Activated CD4-positive, alpha-beta T cell treated with anti-CD3 and anti-CD28 coated beads for 36 hours (primary cell): Measurements from ENCODE around the gene DUSP9. TPM values are rescaled to one million over a fixed set of nuclear protein-coding genes. Genes with fewer than 3 reads are reported as not detected.

Source experiments
- ATAC-seq: fragments of 200-7000 bp; cut with Tn5 transposase; one replicate; pipeline ENCODE4 v1.10.0; 2021; ENCODE audit warnings: mild to moderate bottlenecking, moderate library complexity
- CTCF ChIA-PET: fragments of 350-600 bp; sonication (Branson Sonifier 250); formaldehyde crosslinking; loops from one replicate; lab custom pipeline; 2021; ENCODE audit warnings: antibody characterized with exemption; lab: Charles Lee
- POLR2A ChIA-PET: fragments of 350-600 bp; sonication (Branson Sonifier 250); formaldehyde crosslinking; loops from one replicate; lab custom pipeline; 2021; ENCODE audit warnings: antibody characterized with exemption, inconsistent platforms; lab: Charles Lee
- DNase-seq: peaks from one replicate; pipeline ENCODE4 v3.0.0-alpha.2; 2020
- H3K27ac Mint-ChIP-seq: one replicate; pipeline ENCODE4 v1.8.0; 2021; ENCODE audit warnings: mixed read lengths
- H3K27me3 Mint-ChIP-seq: one replicate; pipeline ENCODE4 v1.8.0; 2021; ENCODE audit warnings: mixed read lengths
- H3K36me3 Mint-ChIP-seq: one replicate; pipeline ENCODE4 v1.8.0; 2021; ENCODE audit warnings: low read depth, mixed read lengths
- H3K4me1 Mint-ChIP-seq: one replicate; pipeline ENCODE4 v1.8.0; 2021; ENCODE audit warnings: mixed read lengths
- H3K4me3 Mint-ChIP-seq: one replicate; pipeline ENCODE4 v1.8.0; 2021; ENCODE audit warnings: mild to moderate bottlenecking, moderate library complexity, mixed read lengths
- H3K9me3 Mint-ChIP-seq: one replicate; pipeline ENCODE4 v1.8.0; 2021; ENCODE audit warnings: low read depth, mixed read lengths
- intact Hi-C, 2 experiments: fragments of 100-400 bp; cut with DNase I in 1 of 2; cut with micrococcal nuclease in 1 of 2; formaldehyde crosslinking; loops; one replicate each; pipeline versions ENCODE4 v1.14.2 to v1.15.1; 2022 to 2024; cut with DNase I, micrococcal nuclease
- total RNA-seq, 2 experiments: library from RNA; stranded (reverse); gene quantifications; one replicate each; pipeline ENCODE4 v1.2.3, GENCODE V29; 2021

DUSP9 gene
- total RNA-seq, 2 experiments from 2014 or later = 0.12 to 0.14 TPM

- H3K4me3 Mint-ChIP-seq = no peak overlapping the region
- CTCF ChIA-PET = interaction anchor here (1.4 to 1.5 kb wide), 2 partner anchors 99 to 114 kb away, joined by 5 to 7 read pairs; no protein-coding TSS in a partner anchor
- no peaks in the 10 kb centered on the region for H3K36me3 Mint-ChIP-seq
- no peak for ATAC-seq
- no peak overlapping the region for H3K27ac Mint-ChIP-seq
- no peaks in the 10 kb centered on the region for H3K9me3 Mint-ChIP-seq
- peaks cover 3% of the 10 kb centered on the region for H3K27me3 Mint-ChIP-seq
- no peaks in the 10 kb centered on the region for H3K4me1 Mint-ChIP-seq
- DNase-seq = no peak
- POLR2A ChIA-PET = no interaction called here
- intact Hi-C loops = no loop called here
Observed at GRCh38 chrX:153653556-153653955, 6.6 kb downstream of the DUSP9 start.

DNA sequence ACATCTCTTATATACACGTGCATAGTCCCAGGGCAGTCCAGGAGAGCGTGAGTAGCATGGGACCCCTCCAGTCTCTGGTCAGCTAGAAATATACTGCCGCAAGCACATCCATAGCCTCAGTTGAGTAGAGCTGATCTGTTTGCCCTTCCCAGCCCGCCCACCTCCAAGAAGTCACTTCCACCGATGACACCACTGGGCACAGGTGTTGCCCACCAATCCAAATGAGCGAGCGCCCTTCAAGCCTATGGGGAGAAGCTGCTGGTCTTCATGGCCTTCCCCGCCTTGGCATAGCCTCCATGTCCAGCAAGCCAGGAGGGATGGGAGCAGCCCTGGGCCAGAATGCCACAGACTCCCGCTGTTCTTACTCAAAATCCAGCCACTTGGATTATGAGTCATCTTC lies 10.2 kb downstream of the DUSP9 start:
- ChIA-PET CTCF (interaction anchor here (1.6 to 3.3 kb wide), 2 partner anchors 10 to 11 kb away, joined by 4 to 24 read pairs; partner anchors contain the start of gene DUSP9), POLR2A (interaction anchor here (0.7 kb wide), 1 partner anchor 53 kb away, joined by 4 read pairs; no protein-coding TSS in a partner anchor)
- ATAC-seq (no peak), DNase-seq (no peak)
- H3K4me3 Mint-ChIP-seq = no peak overlapping the region
- H3K4me1 Mint-ChIP-seq = peaks cover 3% of the 10 kb centered on the region
- intact Hi-C loops = no loop called here
- no peaks in the 10 kb centered on the region for H3K9me3 Mint-ChIP-seq
- H3K36me3 Mint-ChIP-seq = no peaks in the 10 kb centered on the region
- H3K27me3 Mint-ChIP-seq = peaks cover 4% of the 10 kb centered on the region
- H3K27ac Mint-ChIP-seq = no peak overlapping the region

- no peaks in the 10 kb centered on the region for H3K36me3 Mint-ChIP-seq
- intact Hi-C loops = no loop called here
- no peaks in the 10 kb centered on the region for H3K9me3 Mint-ChIP-seq
- H3K4me3 Mint-ChIP-seq = no peak overlapping the region
- ATAC-seq (no peak), DNase-seq (no peak)
- ChIA-PET CTCF (interaction anchor here (0.6 to 1.3 kb wide), 2 partner anchors 8 to 104 kb away, joined by 3 to 5 read pairs; no protein-coding TSS in a partner anchor), POLR2A (no interaction called here)
- H3K27me3 Mint-ChIP-seq = peaks cover 6% of the 10 kb centered on the region
- H3K4me1 Mint-ChIP-seq = peaks cover 3% of the 10 kb centered on the region
- no peak overlapping the region for H3K27ac Mint-ChIP-seq
Observed at GRCh38 chrX:153659268-153659667, 12.3 kb downstream of the DUSP9 start.

GRCh38 chrX:153662266-153662665 lies 15.3 kb downstream of the DUSP9 start:
- H3K27ac Mint-ChIP-seq = no peak overlapping the region
- ATAC-seq = no peak
- H3K36me3 Mint-ChIP-seq = no peaks in the 10 kb centered on the region
- ChIA-PET POLR2A (no interaction called here), CTCF (interaction anchor here (0.9 to 2.0 kb wide), 9 partner anchors 11 to 702 kb away, joined by 3 to 9 read pairs (median 4); no protein-coding TSS in a partner anchor)
- peak; percentile 73 for DNase-seq
- H3K27me3 Mint-ChIP-seq = peaks cover 11% of the 10 kb centered on the region
- H3K9me3 Mint-ChIP-seq = no peaks in the 10 kb centered on the region
- intact Hi-C loops = loop anchor here in 1 of 2 experiments (1.0 to 2.0 kb wide), 4 partner anchors 53 to 721 kb away; no protein-coding TSS in a partner anchor
- peaks cover 3% of the 10 kb centered on the region for H3K4me1 Mint-ChIP-seq
- no peak overlapping the region for H3K4me3 Mint-ChIP-seq

GRCh38 chrX:153665726-153666306 lies 18.8 kb downstream of the DUSP9 start:
- CTCF ChIA-PET = interaction anchor here (0.6 to 3.9 kb wide), 7 partner anchors 13 to 724 kb away, joined by 3 to 20 read pairs (median 3); no protein-coding TSS in a partner anchor
- ATAC-seq = no peak
- no peak overlapping the region for H3K27ac Mint-ChIP-seq
- no peak for DNase-seq
- no peaks in the 10 kb centered on the region for H3K36me3 Mint-ChIP-seq
- H3K9me3 Mint-ChIP-seq = no peaks in the 10 kb centered on the region
- H3K27me3 Mint-ChIP-seq = peaks cover 11% of the 10 kb centered on the region
- peaks cover 10% of the 10 kb centered on the region for H3K4me1 Mint-ChIP-seq
- intact Hi-C loops = loop anchor here (5.0 kb wide), 5 partner anchors 59 to 709 kb away; no protein-coding TSS in a partner anchor
- H3K4me3 Mint-ChIP-seq = no peak overlapping the region
- POLR2A ChIA-PET = no interaction called here

GRCh38 chrX:153667281-153667955 lies 20.4 kb downstream of the DUSP9 start:
- CTCF ChIA-PET = interaction anchor here (0.6 to 4.1 kb wide), 26 partner anchors 8 to 726 kb away, joined by 3 to 33 read pairs (median 4); partner anchors contain the start of gene DUSP9
- intact Hi-C loops = loop anchor here (5.0 kb wide), 5 partner anchors 60 to 710 kb away; no protein-coding TSS in a partner anchor
- DNase-seq = no peak
- POLR2A ChIA-PET = no interaction called here
- no peak overlapping the region for H3K27ac Mint-ChIP-seq
- peaks cover 7% of the 10 kb centered on the region for H3K4me1 Mint-ChIP-seq
- no peaks in the 10 kb centered on the region for H3K36me3 Mint-ChIP-seq
- H3K9me3 Mint-ChIP-seq = no peaks in the 10 kb centered on the region
- no peak for ATAC-seq
- peaks cover 7% of the 10 kb centered on the region for H3K27me3 Mint-ChIP-seq
- peak overlapping the region; percentile 70 for H3K4me3 Mint-ChIP-seq

DNA sequence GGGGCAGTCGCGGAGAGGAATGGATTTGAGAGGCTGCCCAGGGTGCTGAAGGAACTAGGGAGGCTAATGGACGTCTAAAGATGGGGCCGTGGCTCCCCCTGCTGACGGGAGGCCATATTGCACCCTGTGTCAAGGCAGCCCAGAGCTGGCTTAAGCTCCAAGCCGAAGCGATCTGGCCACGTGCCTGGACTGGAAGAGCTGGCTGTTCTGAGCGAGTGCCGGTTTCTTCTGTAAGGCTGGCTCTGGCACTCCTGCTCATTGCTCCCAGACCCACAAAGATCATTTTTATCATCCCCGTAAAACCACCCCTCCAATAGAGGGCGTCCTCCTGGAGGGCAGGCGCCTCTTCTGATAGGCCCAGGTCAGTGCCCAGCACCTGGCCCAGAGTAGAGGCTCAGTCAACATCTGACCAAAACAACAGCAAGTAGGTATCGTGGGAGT lies 21.0 kb downstream of the DUSP9 start:
- DNase-seq = peak; percentile 88
- Mint-ChIP-seq H3K36me3 (no peaks in the 10 kb centered on the region), H3K27ac (no peak overlapping the region), H3K9me3 (no peaks in the 10 kb centered on the region), H3K27me3 (peaks cover 7% of the 10 kb centered on the region), H3K4me3 (peak overlapping the region; percentile 70), H3K4me1 (peaks cover 7% of the 10 kb centered on the region)
- peak; percentile 92 for ATAC-seq
- ChIA-PET POLR2A (no interaction called here), CTCF (interaction anchor here (0.6 to 4.1 kb wide), 30 partner anchors 8 to 795 kb away, joined by 3 to 33 read pairs (median 4); partner anchors contain the start of genes DUSP9 and SLC6A8)
- intact Hi-C loops = loop anchor here (1.0 to 5.0 kb wide), 8 partner anchors 58 to 711 kb away; no protein-coding TSS in a partner anchor

- no peak overlapping the region for H3K27ac Mint-ChIP-seq
- no peak overlapping the region for H3K4me3 Mint-ChIP-seq
- POLR2A ChIA-PET = interaction anchor here (0.6 kb wide), 1 partner anchor 86 kb away, joined by 3 read pairs; no protein-coding TSS in a partner anchor
- DNase-seq (no peak), ATAC-seq (no peak)
- intact Hi-C loops = loop anchor here (1.0 to 5.0 kb wide), 8 partner anchors 58 to 711 kb away; no protein-coding TSS in a partner anchor
- H3K9me3 Mint-ChIP-seq = no peaks in the 10 kb centered on the region
- CTCF ChIA-PET = interaction anchor here (0.5 to 4.1 kb wide), 31 partner anchors 7 to 796 kb away, joined by 3 to 33 read pairs (median 4); partner anchors contain the start of genes DUSP9, SLC6A8 and SRPK3
- H3K36me3 Mint-ChIP-seq = no peaks in the 10 kb centered on the region
- H3K27me3 Mint-ChIP-seq = peaks cover 9% of the 10 kb centered on the region
- peaks cover 9% of the 10 kb centered on the region for H3K4me1 Mint-ChIP-seq
Observed at GRCh38 chrX:153668423-153669173, 21.6 kb downstream of the DUSP9 start.

- no peaks in the 10 kb centered on the region for H3K9me3 Mint-ChIP-seq
- H3K27ac Mint-ChIP-seq = no peak overlapping the region
- H3K36me3 Mint-ChIP-seq = no peaks in the 10 kb centered on the region
- DNase-seq (peak; percentile 59), ATAC-seq (peak; percentile 38)
- intact Hi-C loops = loop anchor here (5.0 kb wide), 5 partner anchors 62 to 712 kb away; no protein-coding TSS in a partner anchor
- H3K4me3 Mint-ChIP-seq = no peak overlapping the region
- H3K4me1 Mint-ChIP-seq = peaks cover 9% of the 10 kb centered on the region
- CTCF ChIA-PET = interaction anchor here (0.6 to 4.1 kb wide), 13 partner anchors 10 to 187 kb away, joined by 3 to 33 read pairs (median 4); partner anchors contain the start of genes SLC6A8 and SRPK3
- POLR2A ChIA-PET = interaction anchor here (0.6 kb wide), 1 partner anchor 86 kb away, joined by 3 read pairs; no protein-coding TSS in a partner anchor
- peaks cover 13% of the 10 kb centered on the region for H3K27me3 Mint-ChIP-seq
Observed at GRCh38 chrX:153669174-153669890, 22.3 kb downstream of the DUSP9 start.
